Sigmoid colon (tissue), 7 donors: ENCODE data around the gene PLEKHN1. TPM values are rescaled to one million over a fixed set of nuclear protein-coding genes. Genes with fewer than 3 reads are reported as not detected.

Source experiments
- DNase-seq: peaks from one replicate; pipeline ENCODE4 v3.0.0-alpha.2; 2019
- H3K27ac ChIP-seq, 4 donors: fragments of 200-600 bp; sonication (generic); one replicate each; pipeline ENCODE4 v1.5.1; 2016 to 2019; ENCODE audit warnings: mild to moderate bottlenecking in 1 of 4
- H3K27me3 ChIP-seq, 3 donors: fragments of 200-600 bp; sonication (generic); one replicate each; pipeline ENCODE4 v1.5.1; 2019; ENCODE audit warnings: mild to moderate bottlenecking in 1 of 3
- H3K36me3 ChIP-seq, 4 donors: fragments of 200-600 bp; sonication (generic); one replicate each; pipeline ENCODE4 v1.5.1; 2016 to 2019
- H3K4me1 ChIP-seq, 4 donors: fragments of 200-600 bp; sonication (generic); one replicate each; pipeline ENCODE4 v1.5.1; 2017 to 2019
- H3K4me3 ChIP-seq, 4 donors: fragments of 200-600 bp; sonication (generic); one replicate each; pipeline ENCODE4 v1.5.1; 2017 to 2019; ENCODE audit warnings: mild to moderate bottlenecking in 2 of 4, moderate library complexity in 1 of 4
- H3K9me3 ChIP-seq, 4 donors: fragments of 200-600 bp in 3 of 4; sonication (generic) in 3 of 4; one replicate each; pipeline versions ENCODE4 v1.5.1 to v1.6.1; 2013 to 2019
- EP300 ChIP-seq, 4 donors: sonication (generic); formaldehyde crosslinking; IDR thresholded peaks; one replicate each; pipeline ENCODE4 v1.6.1; 2017; ENCODE audit warnings: antibody characterized with exemption in 4 of 4
- POLR2A ChIP-seq, 2 donors: fragments of 450-650 bp; IDR thresholded peaks; one replicate each; pipeline ENCODE4 v1.6.1; 2016; ENCODE audit warnings: antibody characterized with exemption in 2 of 2, mild to moderate bottlenecking in 2 of 2, moderate library complexity in 2 of 2
- POLR2AphosphoS5 ChIP-seq, 4 donors: sonication (generic); formaldehyde crosslinking; IDR thresholded peaks; one replicate each; pipeline ENCODE4 v1.6.1; 2017; ENCODE audit warnings: antibody characterized with exemption in 4 of 4
- WGBS, 2 donors: extraction: QIAGEN DNeasy Blood & Tissue Kit; methylation state at CpG; one replicate each; pipeline ENCODE4 v1.1.7; 2013; 5-methylcytosine and 5-hydroxymethylcytosine counted together
- intact Hi-C: fragments of 100-400 bp; cut with DNase I; formaldehyde crosslinking; loops from one replicate; pipeline ENCODE4 v1.15.1; 2023
- polyA plus RNA-seq, 3 donors: library from polyadenylated mRNA; stranded (reverse); fragments of 200-250 nt; gene quantifications; one replicate each; pipeline ENCODE4 v1.2.3, GENCODE V29; 2013
- total RNA-seq, 4 donors: library from RNA; depleted of rRNA; stranded (reverse); fragments of >200 nt; gene quantifications; one replicate each; pipeline ENCODE4 v1.1.0, GENCODE V29; 2016
- TF ChIP-seq, protein P1 (sequence below), 4 experiments: fragments of 450-650 bp in 3 of 4; fragments of 200-600 bp in 1 of 4; IDR thresholded peaks; one replicate each; pipeline ENCODE4 v1.5.1; 2016 to 2019; ENCODE audit warnings: antibody characterized with exemption in 4 of 4, mild to moderate bottlenecking in 3 of 4, moderate library complexity in 2 of 4
- donor health status: healthy with polysubstance abuse.
- donor health status: Bipolar disorder and iron deficiency.
- donor health status: healthy.

The PLEKHN1 gene
- total and polyA plus RNA-seq, 7 donors: 0.46 to 1.5 TPM; not detected in 5

DNA sequence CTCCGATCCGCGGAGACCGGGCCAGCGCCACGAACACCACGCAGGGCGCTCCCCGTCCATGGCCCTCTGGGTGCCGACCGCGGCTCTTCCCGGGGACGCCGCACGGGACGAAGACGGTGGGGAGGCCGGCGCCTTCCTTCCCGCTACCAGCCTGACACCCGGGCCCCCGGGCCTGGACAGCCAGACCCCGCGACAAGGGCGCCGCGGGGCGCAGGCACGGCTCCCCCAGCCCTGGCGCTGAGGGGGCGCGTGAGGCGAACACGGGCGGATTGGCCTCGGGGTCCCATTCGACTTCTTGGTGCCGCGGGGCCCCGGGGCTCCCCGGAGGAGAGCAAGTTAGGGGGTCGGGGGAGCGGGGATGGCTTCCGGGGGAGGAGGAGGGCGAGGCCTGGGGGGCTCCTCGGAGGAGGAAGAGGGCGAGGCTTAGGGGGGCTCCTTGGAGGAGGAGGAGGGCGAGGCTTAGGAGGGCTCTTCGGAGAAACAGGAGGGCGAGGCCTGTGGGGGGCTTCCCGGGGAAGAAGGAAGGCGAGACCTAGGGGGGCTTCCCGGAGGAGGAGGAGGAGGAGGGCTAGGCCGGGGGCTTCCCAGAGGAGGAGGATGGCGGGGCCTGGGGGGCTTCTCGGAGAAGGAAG lies 6.4 kb upstream of the PLEKHN1 start:
- H3K4me3 ChIP-seq: peak overlapping the region; percentile 54 to 100 (median 86)
- peaks cover 0 to 48% (median 38%) of the 10 kb centered on the region in 4 donors for H3K4me1 ChIP-seq
- peaks cover 15 to 36% (median 17%) of the 10 kb centered on the region in 4 donors for H3K36me3 ChIP-seq
- H3K27me3 ChIP-seq: no peaks in the 10 kb centered on the region
- TF ChIP-seq, protein P1, sequence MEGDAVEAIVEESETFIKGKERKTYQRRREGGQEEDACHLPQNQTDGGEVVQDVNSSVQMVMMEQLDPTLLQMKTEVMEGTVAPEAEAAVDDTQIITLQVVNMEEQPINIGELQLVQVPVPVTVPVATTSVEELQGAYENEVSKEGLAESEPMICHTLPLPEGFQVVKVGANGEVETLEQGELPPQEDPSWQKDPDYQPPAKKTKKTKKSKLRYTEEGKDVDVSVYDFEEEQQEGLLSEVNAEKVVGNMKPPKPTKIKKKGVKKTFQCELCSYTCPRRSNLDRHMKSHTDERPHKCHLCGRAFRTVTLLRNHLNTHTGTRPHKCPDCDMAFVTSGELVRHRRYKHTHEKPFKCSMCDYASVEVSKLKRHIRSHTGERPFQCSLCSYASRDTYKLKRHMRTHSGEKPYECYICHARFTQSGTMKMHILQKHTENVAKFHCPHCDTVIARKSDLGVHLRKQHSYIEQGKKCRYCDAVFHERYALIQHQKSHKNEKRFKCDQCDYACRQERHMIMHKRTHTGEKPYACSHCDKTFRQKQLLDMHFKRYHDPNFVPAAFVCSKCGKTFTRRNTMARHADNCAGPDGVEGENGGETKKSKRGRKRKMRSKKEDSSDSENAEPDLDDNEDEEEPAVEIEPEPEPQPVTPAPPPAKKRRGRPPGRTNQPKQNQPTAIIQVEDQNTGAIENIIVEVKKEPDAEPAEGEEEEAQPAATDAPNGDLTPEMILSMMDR (IDR thresholded peaks at IDR 0.05): no peak
- TF ChIP-seq POLR2AphosphoS5 (IDR thresholded peaks at IDR 0.05): no peak
- TF ChIP-seq POLR2A (IDR thresholded peaks at IDR 0.05): no peak
- TF ChIP-seq EP300 (IDR thresholded peaks at IDR 0.05): no peak
- H3K27ac ChIP-seq: peak overlapping the region in 2 of 4 donors; percentile 53 to 64
- H3K9me3 ChIP-seq: no peaks in the 10 kb centered on the region
- 28 to 36% methylated on average over 57 of the region's 57 CpGs for WGBS, 2 donors
- intact Hi-C loops: loop anchor here (1.0 to 5.0 kb wide), 2 partner anchors 41 to 53 kb away; no protein-coding TSS in a partner anchor
- DNase-seq: no peak

DNA sequence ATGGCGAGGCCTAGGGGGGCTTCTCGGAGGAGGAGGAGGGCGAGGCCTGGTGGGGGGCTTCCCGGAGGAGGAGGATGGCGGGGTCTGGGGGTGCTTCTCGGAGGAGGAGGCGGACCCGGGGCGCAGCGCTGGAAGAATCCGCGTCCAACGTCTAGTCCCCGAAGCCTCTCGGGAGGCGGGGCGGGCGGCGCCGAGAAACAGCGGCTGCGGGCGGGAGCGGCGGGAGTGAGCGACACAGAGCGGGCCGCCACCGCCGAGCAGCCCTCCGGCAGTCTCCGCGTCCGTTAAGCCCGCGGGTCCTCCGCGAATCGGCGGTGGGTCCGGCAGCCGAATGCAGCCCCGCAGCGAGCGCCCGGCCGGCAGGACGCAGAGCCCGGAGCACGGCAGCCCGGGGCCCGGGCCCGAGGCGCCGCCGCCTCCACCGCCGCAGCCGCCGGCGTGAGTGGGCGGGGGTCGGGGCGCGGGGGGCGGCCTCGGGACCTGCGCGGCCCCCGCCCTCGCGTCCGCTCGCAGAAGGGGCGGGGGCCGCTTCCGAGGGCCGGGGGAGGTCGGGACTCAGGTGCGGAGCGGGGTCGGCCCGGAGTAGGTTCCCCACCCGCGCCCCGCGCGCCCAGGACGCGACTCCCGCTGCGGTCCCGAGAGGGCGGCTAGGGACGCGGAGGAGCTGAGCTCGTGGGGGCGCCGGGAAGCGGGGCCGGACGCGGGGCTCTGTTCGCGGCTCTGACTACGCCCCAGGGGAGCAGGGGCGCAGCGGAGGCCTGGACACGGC lies 5.7 kb upstream of the PLEKHN1 start, which contains the start of gene KLHL17:
TSS of gene KLHL17 (plus strand) at position 222 of the 769 bp plus-strand sequence. CDS start at position 332, 110 bp downstream.
- WGBS, 2 donors: 1% methylated on average over 109 of the region's 109 CpGs
- peaks cover 10 to 29% (median 14%) of the 10 kb centered on the region in 4 donors for H3K36me3 ChIP-seq
- peak within 1 kb of the TSS in 2 of 4 donors; percentile 53 to 64 for H3K27ac ChIP-seq

DNA sequence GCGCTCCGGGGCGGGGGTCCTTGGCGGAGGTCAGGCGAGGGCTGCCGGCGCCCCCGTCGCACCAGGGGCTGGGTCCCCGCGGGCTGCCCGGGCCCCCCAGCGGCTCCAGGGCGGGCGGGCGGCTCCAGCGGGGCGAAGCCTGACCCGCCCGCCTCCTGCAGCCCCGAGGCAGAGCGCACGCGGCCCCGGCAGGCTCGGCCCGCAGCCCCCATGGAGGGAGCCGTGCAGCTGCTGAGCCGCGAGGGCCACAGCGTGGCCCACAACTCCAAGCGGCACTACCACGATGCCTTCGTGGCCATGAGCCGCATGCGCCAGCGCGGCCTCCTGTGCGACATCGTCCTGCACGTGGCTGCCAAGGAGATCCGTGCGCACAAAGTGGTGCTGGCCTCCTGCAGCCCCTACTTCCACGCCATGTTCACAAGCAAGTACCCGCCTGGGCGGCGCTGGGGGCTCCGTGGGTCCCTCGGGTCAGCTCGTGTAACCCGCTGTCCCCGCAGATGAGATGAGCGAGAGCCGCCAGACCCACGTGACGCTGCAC lies 5.1 kb upstream of the PLEKHN1 start:
- TF ChIP-seq POLR2AphosphoS5 (IDR thresholded peaks at IDR 0.05): no peak
- TF ChIP-seq, protein P1 (IDR thresholded peaks at IDR 0.05): no peak
- no peak for TF ChIP-seq EP300 (IDR thresholded peaks at IDR 0.05)
- no peak for TF ChIP-seq POLR2A (IDR thresholded peaks at IDR 0.05)
- WGBS, 2 donors: 37 to 40% methylated on average over 56 of the region's 56 CpGs
- H3K9me3 ChIP-seq: no peaks in the 10 kb centered on the region
- H3K36me3 ChIP-seq: peaks cover 3 to 23% (median 8%) of the 10 kb centered on the region in 4 donors
- DNase-seq: no peak
- H3K27me3 ChIP-seq: peaks cover 0 to 4% (median 1%) of the 10 kb centered on the region in 3 donors
- H3K4me1 ChIP-seq: peaks cover 0 to 51% (median 41%) of the 10 kb centered on the region in 4 donors
- H3K4me3 ChIP-seq: peak overlapping the region; percentile 54 to 100 (median 86)
- H3K27ac ChIP-seq: peak overlapping the region in 2 of 4 donors; percentile 53 to 54
- intact Hi-C loops: no loop called here

More for the DNA sequence above, 5.7 kb upstream of the PLEKHN1 start, which contains the start of gene KLHL17:
- Histone ChIP-seq H3K4me1 (peaks cover 0 to 48% (median 38%) of the 10 kb centered on the region in 4 donors), H3K9me3 (no peaks in the 10 kb centered on the region), H3K4me3 (peak within 1 kb of the TSS; percentile 54 to 100 (median 86)), H3K27me3 (no peaks in the 10 kb centered on the region)
- intact Hi-C loops: no loop called here
- DNase-seq: no peak
- no peak for TF ChIP-seq POLR2A (IDR thresholded peaks at IDR 0.05)

DNA sequence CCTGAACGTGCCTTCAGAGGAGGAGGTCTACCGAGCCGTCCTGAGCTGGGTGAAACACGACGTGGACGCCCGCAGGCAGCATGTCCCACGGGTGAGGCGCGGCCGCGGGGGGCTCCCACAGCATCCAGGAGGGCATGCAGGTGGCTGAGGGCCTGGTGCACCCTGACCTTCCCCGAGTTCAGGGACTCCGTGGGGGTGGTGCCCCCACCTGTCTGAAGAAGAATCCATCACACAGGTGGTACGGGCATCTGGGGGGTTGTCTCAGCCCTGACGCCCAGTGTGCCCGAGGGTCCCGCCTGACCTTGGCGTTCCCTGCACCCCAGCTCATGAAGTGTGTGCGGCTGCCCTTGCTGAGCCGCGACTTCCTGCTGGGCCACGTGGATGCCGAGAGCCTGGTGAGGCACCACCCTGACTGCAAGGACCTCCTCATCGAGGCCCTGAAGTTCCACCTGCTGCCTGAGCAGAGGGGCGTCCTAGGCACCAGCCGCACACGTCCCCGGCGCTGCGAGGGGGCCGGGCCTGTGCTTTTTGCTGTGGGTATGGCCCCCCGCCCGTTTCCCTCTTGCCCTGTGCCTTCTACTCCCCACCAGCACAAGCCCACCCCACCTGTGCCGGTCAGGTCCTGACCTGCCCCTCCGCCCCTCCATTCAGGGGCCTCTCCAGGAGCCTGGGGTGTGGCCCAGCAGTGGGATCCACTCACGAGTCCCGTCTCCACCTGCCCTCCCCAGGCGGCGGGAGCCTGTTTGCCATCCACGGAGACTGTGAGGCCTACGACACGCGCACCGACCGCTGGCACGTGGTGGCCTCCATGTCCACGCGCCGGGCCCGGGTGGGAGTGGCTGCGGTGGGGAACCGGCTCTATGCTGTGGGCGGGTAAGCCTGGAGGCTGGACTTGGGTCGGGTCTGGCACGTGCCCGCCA lies 3.6 kb upstream of the PLEKHN1 start:
- TF ChIP-seq, protein P1 (IDR thresholded peaks at IDR 0.05): no peak
- TF ChIP-seq POLR2A (IDR thresholded peaks at IDR 0.05) (no peak), EP300 (IDR thresholded peaks at IDR 0.05) (no peak), POLR2AphosphoS5 (IDR thresholded peaks at IDR 0.05) (no peak)
- Histone ChIP-seq H3K4me3 (no peak overlapping the region), H3K4me1 (peaks cover 0 to 52% (median 41%) of the 10 kb centered on the region in 4 donors), H3K27me3 (peaks cover 0 to 14% (median 6%) of the 10 kb centered on the region in 3 donors), H3K27ac (no peak overlapping the region), H3K9me3 (no peaks in the 10 kb centered on the region), H3K36me3 (peaks cover 0 to 14% (median 0%) of the 10 kb centered on the region in 4 donors)
- no peak for DNase-seq
- WGBS, 2 donors: 95 to 96% methylated on average over 57 of the region's 57 CpGs
- intact Hi-C loops: no loop called here
